Urothelium cell line (cell line): ENCODE results near the gene BACH2.

Experiments used
- DNase-seq: peaks from one replicate; pipeline ENCODE4 v3.0.0; 2011; ENCODE audit warnings: low spot score, mixed read lengths
- FAIRE-seq: peaks from 2 replicates; lab custom pipeline; 2011; peaks lifted over from hg19 to GRCh38; lab: Jason Lieb, UNC

Gene BACH2

DNA sequence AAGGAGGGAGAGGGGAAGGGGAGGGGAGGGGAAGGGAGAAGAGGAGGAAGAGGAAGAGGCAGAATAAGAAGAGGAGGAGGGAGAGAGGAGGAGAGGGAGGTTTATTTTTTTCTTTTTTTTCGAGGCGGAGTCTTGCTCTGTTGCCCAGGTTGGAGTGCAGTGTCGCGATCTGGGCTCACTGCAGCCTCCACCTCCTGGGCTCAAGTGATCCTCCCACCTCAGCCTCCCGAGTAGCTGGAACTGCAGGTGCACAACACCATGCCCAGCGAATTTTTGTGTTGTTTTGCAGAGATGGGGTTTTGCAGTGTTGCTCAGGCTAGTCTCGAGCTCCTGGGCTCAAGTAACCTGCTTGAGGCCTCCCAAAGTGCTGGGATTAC is 408.5 kb downstream of the BACH2 start:
- DNase-seq, result no peak
- FAIRE-seq, result no peak

DNA sequence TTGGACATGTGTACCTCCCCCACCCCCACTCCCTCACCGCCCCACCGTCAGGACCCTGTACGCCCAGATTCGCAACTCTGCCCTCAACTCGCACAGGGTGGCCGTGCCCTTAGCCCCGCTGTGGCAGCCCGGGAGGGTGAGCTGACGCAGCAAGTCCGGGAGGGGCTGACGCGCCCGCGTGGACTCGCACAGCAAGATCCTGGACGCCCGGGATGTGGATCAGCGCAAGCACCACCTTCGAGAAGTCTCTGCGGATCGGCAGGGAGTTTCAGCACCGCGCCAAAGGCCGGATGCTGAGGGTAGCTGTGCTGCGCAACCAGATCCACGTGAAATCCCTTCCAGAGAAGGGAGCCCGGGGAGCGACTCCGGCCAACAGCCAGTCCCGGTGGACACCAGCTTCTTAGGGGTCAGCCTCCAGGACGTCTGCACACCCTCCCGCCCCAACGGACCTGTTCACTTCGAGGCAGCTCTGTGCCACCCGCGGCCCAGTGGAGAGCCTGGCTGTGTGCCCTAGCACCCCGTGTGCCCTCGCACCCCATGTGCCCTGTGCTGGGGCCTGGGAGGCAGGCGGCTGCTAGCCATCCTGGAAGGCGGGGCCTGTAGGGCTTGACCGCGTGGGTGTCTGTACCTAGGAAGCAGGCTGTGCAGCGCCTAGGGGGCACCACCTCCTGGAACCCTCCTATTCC is 409.0 kb downstream of the BACH2 start:
- FAIRE-seq, result no peak
- no peak for DNase-seq

DNA sequence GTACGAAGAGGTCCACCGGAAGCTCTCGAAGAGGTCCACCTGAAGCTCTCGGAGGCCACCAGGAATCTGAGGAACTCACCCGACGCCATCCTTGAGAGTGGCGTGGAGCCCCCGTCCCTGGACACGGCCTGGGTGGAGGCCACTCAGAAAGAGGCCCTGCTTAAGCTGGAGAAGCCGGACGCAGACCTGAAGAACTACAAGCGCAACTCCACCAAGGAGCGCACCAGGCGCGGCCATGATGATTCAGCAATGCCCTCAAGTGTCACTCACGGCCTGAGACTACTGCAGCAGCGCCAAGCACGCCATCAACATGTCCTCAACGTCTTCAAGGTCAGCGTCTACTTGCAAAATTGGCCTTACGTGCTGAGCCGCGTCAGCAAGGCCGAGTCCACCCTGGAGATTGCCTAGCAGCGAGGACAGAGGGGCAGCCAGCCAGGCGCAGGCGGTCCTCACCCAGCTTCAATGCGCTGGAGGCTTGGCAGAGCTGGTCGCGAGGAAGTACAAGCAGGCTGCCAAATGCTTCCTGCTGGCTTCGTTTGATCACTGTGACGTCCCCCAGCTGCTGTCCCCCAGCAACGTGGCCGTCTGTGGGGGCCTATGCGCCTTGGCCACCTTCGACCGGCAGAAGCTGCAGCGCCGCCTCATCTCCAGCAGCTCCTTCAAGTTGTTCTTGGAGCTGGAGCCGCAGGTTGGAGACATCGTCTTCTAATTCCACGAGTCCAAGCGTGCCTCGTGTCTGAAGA is 410.1 kb downstream of the BACH2 start:
- FAIRE-seq, result no peak
- no peak for DNase-seq
